Measurements from ENCODE around the gene SMOC2.
"Not testable (repeated sequence)": the region's sequence is repeated elsewhere in the genome, so short reads cannot be mapped to it uniquely, and the experiment has no call there.

SMOC2 gene

GRCh38 chr6:168538188-168538891 is 97.4 kb downstream of the SMOC2 start:
- DNase-seq (ENCODE audit: low read depth in 3 of 3) = not testable (repeated sequence)

- no peak for DNase-seq (ENCODE audit: low read depth in 3 of 3)
Measured at GRCh38 chr6:168538892-168539811, 98.2 kb downstream of the SMOC2 start.

- no peak for DNase-seq (ENCODE audit: low read depth in 3 of 3)
Measured at GRCh38 chr6:168540713-168541291, 99.8 kb downstream of the SMOC2 start.

GRCh38 chr6:168541307-168541706 is 100.3 kb downstream of the SMOC2 start:
- no peak for DNase-seq (ENCODE audit: low read depth in 3 of 3)

GRCh38 chr6:168542301-168542700 is 101.3 kb downstream of the SMOC2 start:
- no peak for DNase-seq (ENCODE audit: low read depth in 3 of 3)

- DNase-seq (ENCODE audit: low read depth in 3 of 3) = no peak
Measured at GRCh38 chr6:168545428-168545827, 104.4 kb downstream of the SMOC2 start.

- DNase-seq (ENCODE audit: low read depth in 3 of 3) = no peak
Measured at GRCh38 chr6:168546151-168546550, 105.2 kb downstream of the SMOC2 start.

GRCh38 chr6:168546730-168547129 is 105.7 kb downstream of the SMOC2 start:
- DNase-seq (ENCODE audit: low read depth in 3 of 3) = no peak

- DNase-seq (ENCODE audit: low read depth in 3 of 3) = no peak
Measured at GRCh38 chr6:168550326-168550725, 109.3 kb downstream of the SMOC2 start.

GRCh38 chr6:168554472-168554871 is 113.5 kb downstream of the SMOC2 start:
- no peak for DNase-seq (ENCODE audit: low read depth in 3 of 3)

- DNase-seq (ENCODE audit: low read depth in 3 of 3) = no peak
Measured at GRCh38 chr6:168554898-168555617, 114.1 kb downstream of the SMOC2 start.

GRCh38 chr6:168555618-168556273 is 114.8 kb downstream of the SMOC2 start:
- no peak for DNase-seq (ENCODE audit: low read depth in 3 of 3)

GRCh38 chr6:168557512-168557911 is 116.5 kb downstream of the SMOC2 start:
- DNase-seq (ENCODE audit: low read depth in 3 of 3) = no peak

GRCh38 chr6:168558686-168559085 is 117.7 kb downstream of the SMOC2 start:
- DNase-seq (ENCODE audit: low read depth in 3 of 3) = no peak

GRCh38 chr6:168559574-168560098 is 118.7 kb downstream of the SMOC2 start:
- DNase-seq (ENCODE audit: low read depth in 3 of 3) = no peak

GRCh38 chr6:168560126-168560525 is 119.1 kb downstream of the SMOC2 start:
- no peak for DNase-seq (ENCODE audit: low read depth in 3 of 3)

GRCh38 chr6:168562576-168563151 is 121.7 kb downstream of the SMOC2 start:
- DNase-seq (ENCODE audit: low read depth in 3 of 3) = no peak

- no peak for DNase-seq (ENCODE audit: low read depth in 3 of 3)
Measured at GRCh38 chr6:168563656-168564055, 122.7 kb downstream of the SMOC2 start.

- DNase-seq (ENCODE audit: low read depth in 3 of 3) = no peak
Measured at GRCh38 chr6:168565112-168565511, 124.1 kb downstream of the SMOC2 start.

- DNase-seq (ENCODE audit: low read depth in 3 of 3) = no peak
Measured at GRCh38 chr6:168570211-168570610, 129.2 kb downstream of the SMOC2 start.

GRCh38 chr6:168571268-168571667 is 130.3 kb downstream of the SMOC2 start:
- DNase-seq (ENCODE audit: low read depth in 3 of 3) = no peak
